Aorta (tissue), 5 donors: Measurements from ENCODE around the gene PSMD13. TPM values are rescaled to one million over a fixed set of nuclear protein-coding genes. Genes with fewer than 3 reads are reported as not detected.

Experiments
- ATAC-seq: fragments of 200-7000 bp; cut with Tn5 transposase; one replicate; pipeline ENCODE4 v1.9.1; 2022; ENCODE audit warnings: moderate library complexity; ENCODE audit not compliant: low FRiP score
- DNase-seq, 2 donors: peaks; one replicate each; pipeline ENCODE4 v3.0.0-alpha.2; 2020
- H3K27ac ChIP-seq, 2 donors: one replicate each; pipeline ENCODE4 v1.5.1; 2013; ENCODE audit warnings: low read length in 2 of 2, mild to moderate bottlenecking in 2 of 2, moderate library complexity in 2 of 2, control low read depth in 1 of 2, inconsistent platforms in 1 of 2, low read depth in 1 of 2
- H3K27me3 ChIP-seq, 2 donors: one replicate each; pipeline ENCODE4 v1.6.1; 2013; ENCODE audit warnings: control low read depth in 1 of 2, low read length in 1 of 2, mild to moderate bottlenecking in 1 of 2, moderate library complexity in 1 of 2; ENCODE audit not compliant: insufficient read depth in 2 of 2, control insufficient read depth in 1 of 2
- H3K36me3 ChIP-seq, 2 donors: one replicate each; pipeline ENCODE4 v1.6.1; 2013; ENCODE audit warnings: control low read depth in 1 of 2, low read length in 1 of 2, mild to moderate bottlenecking in 1 of 2; ENCODE audit not compliant: insufficient read depth in 2 of 2, control insufficient read depth in 1 of 2
- H3K4me1 ChIP-seq, 2 donors: one replicate each; pipeline ENCODE4 v1.6.1; 2013; ENCODE audit warnings: low read length in 2 of 2, control low read depth in 1 of 2, mild to moderate bottlenecking in 1 of 2, moderate library complexity in 1 of 2; ENCODE audit not compliant: insufficient read depth in 2 of 2, control insufficient read depth in 1 of 2
- H3K4me3 ChIP-seq, 2 donors: one replicate each; pipeline ENCODE4 v1.5.1; 2013; ENCODE audit warnings: low read length in 2 of 2, control low read depth in 1 of 2, mild to moderate bottlenecking in 1 of 2
- H3K9me3 ChIP-seq: one replicate; pipeline ENCODE4 v1.6.1; 2013; ENCODE audit warnings: mild to moderate bottlenecking, low read length; ENCODE audit not compliant: control insufficient read depth
- WGBS, 2 donors: extraction: QIAGEN DNeasy Blood & Tissue Kit; methylation state at CpG; one replicate each; pipeline ENCODE4 v1.1.7; 2013; 5-methylcytosine and 5-hydroxymethylcytosine counted together
- intact Hi-C, 2 donors: fragments of 100-400 bp; cut with DNase I; formaldehyde crosslinking; loops; one replicate each; pipeline versions ENCODE4 v1.14.2 to v1.15.0; 2022
- polyA plus RNA-seq, 2 donors: library from polyadenylated mRNA; stranded (reverse); fragments of 200-250 nt; gene quantifications; one replicate each; pipeline ENCODE4 v1.2.3, GENCODE V29; 2013
- total RNA-seq, 2 donors: library from RNA; stranded (reverse); fragmentation: NEBNext Ultra II Directional; extraction: Animal tissue kit (Norgen Biotek cat#: 25700); gene quantifications; one replicate each; pipeline ENCODE4 v1.2.1, GENCODE V29; 2021
- donor health status: healthy with polysubstance abuse.
- donor health status: Bipolar disorder and iron deficiency.
- donor health status: DM: no; HTN: no; CAD: no.
- donor health status: DM: no; HTN: no; CAD: no.
- donor health status: DM: yes; HTN: yes; CAD: no.

Gene PSMD13
- total and polyA plus RNA-seq, 4 donors = 70.9 to 123 (median 78.2) TPM

GRCh38 chr11:196786-197731 lies 39.7 kb upstream of the PSMD13 start:
- WGBS, 2 donors = 71 to 77% methylated on average over 23 of the region's 23 CpGs
- no peak overlapping the region for H3K4me3 ChIP-seq
- intact Hi-C loops = no loop called here
- DNase-seq (peak; percentile 36 to 72), ATAC-seq (peak; percentile 20)
- no peaks in the 10 kb centered on the region for H3K36me3 ChIP-seq
- no peak overlapping the region for H3K27ac ChIP-seq
- H3K4me1 ChIP-seq = no peaks in the 10 kb centered on the region
- H3K9me3 ChIP-seq = no peaks in the 10 kb centered on the region
- no peaks in the 10 kb centered on the region for H3K27me3 ChIP-seq

GRCh38 chr11:197741-198235 lies 39.0 kb upstream of the PSMD13 start:
- ATAC-seq (peak; percentile 3), DNase-seq (peak in 1 of 2 donors; percentile 25)
- H3K27ac ChIP-seq = no peak overlapping the region
- H3K36me3 ChIP-seq = no peaks in the 10 kb centered on the region
- no peaks in the 10 kb centered on the region for H3K9me3 ChIP-seq
- no peaks in the 10 kb centered on the region for H3K4me1 ChIP-seq
- WGBS, 2 donors = 73 to 79% methylated on average over 9 of the region's 9 CpGs
- no peak overlapping the region for H3K4me3 ChIP-seq
- H3K27me3 ChIP-seq = no peaks in the 10 kb centered on the region
- intact Hi-C loops = no loop called here

GRCh38 chr11:198236-198806 lies 38.5 kb upstream of the PSMD13 start:
- no peak overlapping the region for H3K4me3 ChIP-seq
- no peak for ATAC-seq
- no peaks in the 10 kb centered on the region for H3K36me3 ChIP-seq
- no peaks in the 10 kb centered on the region for H3K4me1 ChIP-seq
- H3K9me3 ChIP-seq = no peaks in the 10 kb centered on the region
- H3K27me3 ChIP-seq = no peaks in the 10 kb centered on the region
- no peak overlapping the region for H3K27ac ChIP-seq
- WGBS, 2 donors = 82 to 84% methylated on average over 21 of the region's 21 CpGs
- intact Hi-C loops = no loop called here
- peak; percentile 46 to 73 for DNase-seq

- ATAC-seq (no peak), DNase-seq (peak in 1 of 2 donors; percentile 65)
- Histone ChIP-seq H3K27ac (no peak overlapping the region), H3K4me3 (no peak overlapping the region), H3K36me3 (no peaks in the 10 kb centered on the region), H3K27me3 (no peaks in the 10 kb centered on the region), H3K4me1 (no peaks in the 10 kb centered on the region), H3K9me3 (no peaks in the 10 kb centered on the region)
- 79 to 83% methylated on average over 13 of the region's 13 CpGs for WGBS, 2 donors
- intact Hi-C loops = no loop called here
Observed at GRCh38 chr11:199004-199581, 37.7 kb upstream of the PSMD13 start.

GRCh38 chr11:199782-200181 lies 37.0 kb upstream of the PSMD13 start:
- Histone ChIP-seq H3K4me1 (no peaks in the 10 kb centered on the region), H3K4me3 (no peak overlapping the region), H3K27ac (no peak overlapping the region), H3K27me3 (no peaks in the 10 kb centered on the region), H3K36me3 (no peaks in the 10 kb centered on the region), H3K9me3 (no peaks in the 10 kb centered on the region)
- 70 to 74% methylated on average over 8 of the region's 8 CpGs for WGBS, 2 donors
- intact Hi-C loops = no loop called here
- DNase-seq (peak in 1 of 2 donors; percentile 73), ATAC-seq (no peak)

- WGBS, 2 donors = 89 to 90% methylated on average over 13 of the region's 13 CpGs
- H3K27me3 ChIP-seq = no peaks in the 10 kb centered on the region
- ATAC-seq (no peak), DNase-seq (peak in 1 of 2 donors; percentile 67)
- H3K4me1 ChIP-seq = no peaks in the 10 kb centered on the region
- intact Hi-C loops = no loop called here
- H3K36me3 ChIP-seq = peaks cover 0 to 1% of the 10 kb centered on the region in 2 donors
- no peak overlapping the region for H3K4me3 ChIP-seq
- H3K9me3 ChIP-seq = no peaks in the 10 kb centered on the region
- H3K27ac ChIP-seq = no peak overlapping the region
Observed at GRCh38 chr11:200224-201003, 36.4 kb upstream of the PSMD13 start.

GRCh38 chr11:201966-202365 lies 34.8 kb upstream of the PSMD13 start:
- no peak for DNase-seq
- Histone ChIP-seq H3K4me1 (no peaks in the 10 kb centered on the region), H3K4me3 (no peak overlapping the region), H3K27me3 (no peaks in the 10 kb centered on the region), H3K36me3 (peaks cover 0 to 2% of the 10 kb centered on the region in 2 donors), H3K27ac (no peak overlapping the region), H3K9me3 (no peaks in the 10 kb centered on the region)
- intact Hi-C loops = no loop called here
- ATAC-seq = no peak
- 70 to 74% methylated on average over 15 of the region's 15 CpGs for WGBS, 2 donors

- no peak overlapping the region for H3K27ac ChIP-seq
- no peaks in the 10 kb centered on the region for H3K4me1 ChIP-seq
- no peak overlapping the region for H3K4me3 ChIP-seq
- WGBS, 2 donors = 79 to 85% methylated on average over 8 of the region's 8 CpGs
- H3K9me3 ChIP-seq = no peaks in the 10 kb centered on the region
- ATAC-seq = no peak
- H3K27me3 ChIP-seq = no peaks in the 10 kb centered on the region
- H3K36me3 ChIP-seq = peaks cover 0 to 2% of the 10 kb centered on the region in 2 donors
- DNase-seq = no peak
- intact Hi-C loops = no loop called here
Observed at GRCh38 chr11:202490-202889, 34.3 kb upstream of the PSMD13 start.
